KMS-11 (cell line): ENCODE measurements around the gene ANKLE2.

ENCODE experiments used
- H2AFZ ChIP-seq: fragments of 200-600 bp; sonication (generic); 2 replicates; pipeline ENCODE4 v1.6.1; 2016; ENCODE audit warnings: antibody characterized with exemption, mixed run types, low read depth
- H3K27ac ChIP-seq: fragments of 200-600 bp; sonication (generic); 2 replicates; pipeline ENCODE4 v1.6.1; 2016; ENCODE audit warnings: mild to moderate bottlenecking, mixed run types
- H3K27me3 ChIP-seq: fragments of 200-600 bp; sonication (generic); 2 replicates; pipeline ENCODE4 v1.6.1; 2017; ENCODE audit warnings: mild to moderate bottlenecking, low read depth, mixed run types, moderate library complexity; ENCODE audit not compliant: insufficient read depth
- H3K36me3 ChIP-seq: fragments of 200-600 bp; sonication (generic); 2 replicates; pipeline ENCODE4 v1.6.1; 2017; ENCODE audit warnings: mild to moderate bottlenecking, mixed run types; ENCODE audit not compliant: insufficient read depth
- H3K4me1 ChIP-seq: fragments of 200-600 bp; sonication (generic); 2 replicates; pipeline ENCODE4 v1.6.1; 2016; ENCODE audit warnings: mild to moderate bottlenecking, low read depth, mixed run types; ENCODE audit not compliant: poor library complexity, severe bottlenecking
- H3K4me2 ChIP-seq: fragments of 200-600 bp; sonication (generic); 2 replicates; pipeline ENCODE4 v1.7.0; 2016; ENCODE audit warnings: mild to moderate bottlenecking, mixed run types
- H3K4me3 ChIP-seq: fragments of 200-600 bp; sonication (generic); IDR thresholded peaks from 2 replicates; pipeline ENCODE4 v1.6.1; 2017; ENCODE audit warnings: low read depth, low read length, mixed read lengths; ENCODE audit not compliant: insufficient read depth
- H3K79me2 ChIP-seq: fragments of 200-600 bp; sonication (generic); 2 replicates; pipeline ENCODE4 v1.6.1; 2016; ENCODE audit warnings: low read depth, mixed run types; ENCODE audit not compliant: insufficient read depth
- H3K9ac ChIP-seq: fragments of 200-600 bp; sonication (generic); 2 replicates; pipeline ENCODE4 v1.6.1; 2016; ENCODE audit warnings: mild to moderate bottlenecking, mixed run types
- H4K20me1 ChIP-seq: fragments of 200-600 bp; sonication (generic); 2 replicates; pipeline ENCODE4 v1.6.1; 2016; ENCODE audit warnings: mild to moderate bottlenecking, mixed run types; ENCODE audit not compliant: insufficient read depth
- CTCF ChIP-seq: fragments of 200-600 bp; sonication (generic); conservative IDR thresholded peaks from 2 replicates; pipeline ENCODE4 v1.6.1; 2017; ENCODE audit warnings: low read depth, mild to moderate bottlenecking, antibody characterized with exemption, low read length, moderate library complexity, mixed read lengths

The ANKLE2 gene

GRCh38 chr12:132787877-132788276 lies 26.2 kb upstream of the ANKLE2 start:
- Histone ChIP-seq H3K4me3 (no peak overlapping the region), H3K4me2 (no peak overlapping the region), H3K27ac (no peak overlapping the region), H3K27me3 (no peaks in the 10 kb centered on the region), H3K79me2 (no peaks in the 10 kb centered on the region), H4K20me1 (no peaks in the 10 kb centered on the region), H3K9ac (no peak overlapping the region), H3K36me3 (no peaks in the 10 kb centered on the region), H3K4me1 (no peaks in the 10 kb centered on the region), H2AFZ (no peak overlapping the region)
- TF ChIP-seq CTCF: no peak

- Histone ChIP-seq H2AFZ (no peak overlapping the region), H3K9ac (no peak overlapping the region), H3K36me3 (no peaks in the 10 kb centered on the region), H3K27me3 (no peaks in the 10 kb centered on the region), H3K4me1 (no peaks in the 10 kb centered on the region), H3K79me2 (no peaks in the 10 kb centered on the region), H3K4me2 (no peak overlapping the region), H3K27ac (no peak overlapping the region), H4K20me1 (no peaks in the 10 kb centered on the region), H3K4me3 (no peak overlapping the region)
- no peak for TF ChIP-seq CTCF
These were observed 24.6 kb upstream of the ANKLE2 start for GRCh38 chr12:132786192-132786591.

- Histone ChIP-seq H3K9ac (no peak overlapping the region), H3K27ac (no peak overlapping the region), H2AFZ (no peak overlapping the region), H3K4me1 (no peaks in the 10 kb centered on the region), H3K27me3 (no peaks in the 10 kb centered on the region), H3K4me3 (no peak overlapping the region), H4K20me1 (no peaks in the 10 kb centered on the region), H3K79me2 (no peaks in the 10 kb centered on the region), H3K36me3 (no peaks in the 10 kb centered on the region), H3K4me2 (no peak overlapping the region)
- no peak for TF ChIP-seq CTCF
These were observed 22.9 kb upstream of the ANKLE2 start for GRCh38 chr12:132784580-132784979.

- Histone ChIP-seq H3K27me3 (no peaks in the 10 kb centered on the region), H3K4me3 (no peak overlapping the region), H3K9ac (no peak overlapping the region), H3K79me2 (no peaks in the 10 kb centered on the region), H3K4me1 (no peaks in the 10 kb centered on the region), H2AFZ (no peak overlapping the region), H3K4me2 (no peak overlapping the region), H3K36me3 (no peaks in the 10 kb centered on the region), H4K20me1 (no peaks in the 10 kb centered on the region), H3K27ac (no peak overlapping the region)
- no peak for TF ChIP-seq CTCF
These were observed 22.4 kb upstream of the ANKLE2 start for GRCh38 chr12:132783917-132784531.
